GM21515 (cell line): ENCODE results near the gene DTX3L.

Source experiments
- ATAC-seq: cut with Tn5 transposase; IDR thresholded peaks from one replicate; pipeline ENCODE4 v1.9.1; 2021; ENCODE audit not compliant: unreplicated experiment

DTX3L gene

DNA sequence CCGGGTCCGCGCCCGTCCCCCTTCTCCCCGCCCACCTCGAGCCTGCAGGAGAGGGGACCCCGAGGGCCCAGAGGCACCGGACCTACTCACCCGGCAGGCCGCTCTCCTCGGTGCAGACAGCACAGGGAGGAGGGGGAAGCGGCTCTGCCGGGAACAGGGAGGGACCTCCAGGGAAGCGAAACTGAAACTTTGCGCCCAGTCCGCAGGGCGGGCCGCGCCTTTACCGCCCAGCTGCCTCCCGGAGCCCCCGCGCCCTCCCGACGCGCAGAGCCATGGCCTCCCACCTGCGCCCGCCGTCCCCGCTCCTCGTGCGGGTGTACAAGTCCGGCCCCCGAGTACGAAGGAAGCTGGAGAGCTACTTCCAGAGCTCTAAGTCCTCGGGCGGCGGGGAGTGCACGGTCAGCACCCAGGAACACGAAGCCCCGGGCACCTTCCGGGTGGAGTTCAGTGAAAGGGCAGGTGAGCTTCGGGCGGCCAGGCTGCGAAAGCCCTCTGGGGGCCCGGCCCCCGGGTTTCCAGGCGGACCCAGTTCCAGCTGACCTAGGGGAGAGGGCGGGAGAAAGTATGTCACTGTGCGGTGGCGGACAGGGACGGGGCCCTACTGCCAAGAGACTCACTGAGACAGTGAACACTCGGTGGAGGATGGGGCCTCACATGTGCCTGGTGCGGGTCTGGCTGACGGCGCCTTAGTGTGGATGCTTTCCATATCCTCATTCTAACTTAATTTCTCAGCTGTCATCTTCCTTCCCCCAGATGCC is at the start of gene DTX3L, which contains the start of gene PARP9:
Gene DTX3L (plus strand): TSS at position 184 of the 758 bp plus-strand sequence. CDS start 89 bp downstream, at position 273.
Gene PARP9 (minus strand): TSS at position 146 of the 758 bp plus-strand sequence. CDS start 4,680 bp downstream, outside the sequence.
- peak; percentile 71 for ATAC-seq

DNA sequence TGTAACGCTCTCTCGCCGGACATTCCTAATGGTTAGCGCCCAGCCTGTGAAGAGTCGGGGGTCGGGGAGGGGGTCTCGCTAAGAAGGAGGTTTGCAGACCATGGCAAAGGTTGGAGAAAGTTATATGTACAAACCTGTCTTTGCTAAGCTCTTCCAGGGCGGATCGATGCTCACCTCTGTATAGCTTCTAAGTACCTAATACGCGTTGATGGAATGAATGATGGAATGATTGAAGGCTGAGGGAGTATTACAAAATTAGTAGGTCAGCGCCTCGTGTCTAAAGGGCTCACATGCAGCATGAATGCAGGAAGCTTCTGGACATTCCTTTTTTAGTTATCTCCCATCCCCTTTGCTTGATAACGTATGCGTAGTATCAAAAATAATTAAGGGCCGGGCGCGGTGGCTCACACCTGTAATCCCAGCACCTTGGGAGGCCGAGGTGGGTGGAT is 49.1 kb upstream of the DTX3L start:
- no peak for ATAC-seq

- no peak for ATAC-seq
Observed at GRCh38 chr3:122515870-122516269, 48.3 kb upstream of the DTX3L start.

- ATAC-seq: no peak
Observed at GRCh38 chr3:122516846-122517360, 47.2 kb upstream of the DTX3L start.

- ATAC-seq: no peak
Observed at GRCh38 chr3:122519693-122520092, 44.4 kb upstream of the DTX3L start.

DNA sequence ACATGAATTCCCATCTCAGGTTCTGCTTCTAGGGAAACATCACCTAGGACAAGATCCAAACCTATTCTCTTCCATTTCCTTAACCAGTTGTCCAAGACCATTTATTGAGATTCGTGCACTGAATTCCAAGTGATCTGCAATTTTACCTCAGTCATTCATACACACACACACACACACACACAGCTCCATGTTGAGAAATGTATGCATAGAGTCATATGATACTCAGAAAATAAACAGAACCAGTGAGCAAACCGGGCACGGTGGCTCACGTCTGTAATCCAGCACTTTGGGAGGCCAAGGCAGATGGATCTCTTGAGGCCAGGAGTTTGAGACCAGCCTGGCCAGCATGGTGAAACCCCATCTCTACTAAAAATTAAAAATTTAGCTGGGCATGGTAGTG is 43.3 kb upstream of the DTX3L start:
- no peak for ATAC-seq

- ATAC-seq: no peak
Observed at GRCh38 chr3:122523317-122523716, 40.8 kb upstream of the DTX3L start.

DNA sequence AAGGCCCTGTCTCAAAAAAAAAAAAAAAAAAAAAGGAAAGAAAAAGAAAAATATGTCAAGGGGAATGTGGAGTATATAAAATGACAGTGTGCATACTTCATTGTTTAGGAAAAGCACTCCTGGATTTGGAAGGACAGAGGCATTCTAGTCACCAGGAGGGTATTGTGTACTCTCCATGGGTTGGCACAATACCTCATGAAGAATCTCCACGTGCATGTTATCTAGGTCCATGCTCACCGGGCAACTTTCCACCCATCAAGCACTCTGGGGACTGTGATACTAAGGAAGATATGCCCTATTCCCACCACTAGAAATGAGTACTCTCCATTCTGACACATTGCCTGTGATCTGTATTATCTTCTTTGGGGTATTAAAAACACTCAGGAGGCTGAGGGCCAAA is 34.0 kb upstream of the DTX3L start:
- no peak for ATAC-seq

DNA sequence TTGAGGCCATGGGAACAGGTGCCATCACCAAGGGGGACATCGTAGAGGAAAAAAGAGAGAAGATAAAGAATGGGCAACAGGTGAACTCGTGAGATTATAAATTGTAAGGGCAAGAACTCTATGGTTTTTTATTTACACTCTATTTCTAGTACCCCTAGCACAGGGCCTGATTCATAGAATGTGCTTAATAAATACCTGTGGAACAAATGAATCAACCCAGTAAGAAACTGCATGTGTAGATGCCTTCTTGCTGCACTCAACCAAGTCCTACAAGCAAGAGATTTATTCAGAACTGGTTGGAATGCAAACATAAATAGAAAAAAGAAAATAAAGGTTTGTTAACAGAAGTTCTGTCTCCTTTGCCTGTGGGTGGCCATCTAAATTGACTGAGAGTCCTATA is 30.7 kb upstream of the DTX3L start:
- ATAC-seq: no peak

DNA sequence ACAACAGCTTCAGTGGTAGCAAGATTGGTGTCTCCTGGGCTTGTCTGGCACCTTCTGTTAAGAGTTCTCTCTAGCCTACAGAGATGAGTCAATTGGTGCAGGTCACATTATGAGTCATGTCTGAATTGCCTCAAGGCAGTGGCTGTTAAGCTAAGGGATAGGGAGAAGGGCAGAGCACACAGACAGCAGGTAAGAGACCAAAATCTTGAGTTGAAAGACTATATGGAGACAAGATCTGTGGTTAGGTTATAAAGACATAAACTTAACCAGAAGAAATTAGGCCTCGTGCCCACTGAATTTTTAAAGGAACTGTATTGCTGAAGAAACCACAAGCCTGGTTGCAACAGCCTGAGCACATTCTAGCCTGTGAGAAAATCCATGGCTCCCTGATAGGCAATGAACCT is 30.2 kb upstream of the DTX3L start:
- peak; percentile 98 for ATAC-seq

- no peak for ATAC-seq
Observed at GRCh38 chr3:122535964-122536631, 28.0 kb upstream of the DTX3L start.

DNA sequence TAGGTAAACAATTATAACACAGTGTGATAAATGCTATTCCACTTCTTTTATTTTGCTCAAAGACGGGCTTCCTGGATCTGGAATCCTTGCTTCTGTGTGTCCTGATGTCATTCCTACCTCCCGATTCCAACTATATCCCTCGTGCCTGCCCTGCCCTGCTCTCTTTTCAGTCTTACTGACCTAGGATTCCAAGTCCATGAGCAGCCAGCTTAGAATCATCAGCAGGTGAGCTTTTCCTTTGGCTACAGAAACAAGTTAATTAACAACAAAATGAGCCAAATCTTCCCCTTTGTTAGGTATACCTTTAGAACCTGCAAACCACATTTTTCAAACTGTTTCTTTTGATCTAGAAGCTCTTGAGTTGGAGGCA is 27.5 kb upstream of the DTX3L start:
- ATAC-seq: no peak

DNA sequence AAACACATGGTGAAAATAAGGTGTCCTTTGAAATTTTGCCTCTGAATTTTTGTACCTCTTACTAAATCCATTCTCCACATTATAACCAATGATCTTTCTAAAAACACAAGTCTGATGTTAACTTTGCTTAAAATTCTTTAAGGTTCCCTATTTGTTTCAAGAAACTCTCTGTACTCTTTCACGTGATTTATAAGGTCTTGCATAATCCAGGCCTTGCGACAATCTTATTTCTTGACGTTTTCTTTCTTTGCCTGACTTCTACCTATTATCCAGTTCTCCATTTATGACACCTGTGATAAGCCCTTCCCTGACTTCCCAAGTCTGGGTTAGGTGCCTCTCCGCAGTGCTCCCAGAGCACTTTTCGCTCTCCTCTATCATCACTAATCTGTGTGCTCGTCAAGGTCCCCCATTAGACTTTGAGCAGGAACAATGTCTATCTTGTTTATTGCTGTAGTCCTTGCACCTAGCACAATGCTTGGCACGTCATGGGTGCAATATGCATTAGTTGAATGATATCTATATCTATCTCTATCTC is 25.1 kb upstream of the DTX3L start:
- no peak for ATAC-seq

- ATAC-seq: no peak
Observed at GRCh38 chr3:122546151-122546550, 18.0 kb upstream of the DTX3L start.

DNA sequence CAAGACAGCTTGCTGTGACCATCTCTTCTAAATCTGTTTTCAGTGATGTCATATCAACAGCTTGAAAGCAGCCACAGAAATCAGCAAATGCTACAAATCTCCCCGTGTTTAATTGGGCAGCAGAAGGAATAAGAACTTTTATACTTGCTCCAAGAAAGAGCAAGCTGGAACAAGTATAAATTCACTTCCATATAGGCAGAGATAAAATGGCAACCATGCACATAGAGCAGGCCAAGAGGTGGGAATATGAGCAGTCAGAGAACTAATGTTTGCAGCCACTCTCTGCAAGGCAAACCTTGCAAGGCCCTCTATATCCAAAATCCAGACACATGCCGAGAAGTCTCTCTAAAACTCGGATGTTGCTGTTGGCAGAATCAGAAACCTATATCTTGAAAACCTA is 16.1 kb upstream of the DTX3L start:
- ATAC-seq: no peak

DNA sequence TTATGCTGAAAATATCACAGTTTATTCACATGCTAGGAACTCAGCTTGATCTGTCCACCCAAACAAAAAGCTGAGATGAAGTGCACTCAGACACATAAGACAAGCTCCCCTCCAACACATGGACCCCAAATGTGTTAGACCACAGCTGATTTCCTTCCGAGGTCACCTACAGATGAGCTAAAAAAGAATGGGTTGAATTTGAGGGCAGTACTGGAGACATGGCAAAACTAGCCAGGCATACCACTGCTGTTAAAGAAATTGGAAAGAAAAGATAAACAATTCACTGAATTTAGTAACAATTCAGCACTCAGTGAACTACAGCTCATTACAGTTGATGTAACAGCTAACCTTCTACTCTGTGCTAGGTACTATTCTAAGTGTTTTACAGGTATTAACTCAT is 15.5 kb upstream of the DTX3L start:
- ATAC-seq: no peak

DNA sequence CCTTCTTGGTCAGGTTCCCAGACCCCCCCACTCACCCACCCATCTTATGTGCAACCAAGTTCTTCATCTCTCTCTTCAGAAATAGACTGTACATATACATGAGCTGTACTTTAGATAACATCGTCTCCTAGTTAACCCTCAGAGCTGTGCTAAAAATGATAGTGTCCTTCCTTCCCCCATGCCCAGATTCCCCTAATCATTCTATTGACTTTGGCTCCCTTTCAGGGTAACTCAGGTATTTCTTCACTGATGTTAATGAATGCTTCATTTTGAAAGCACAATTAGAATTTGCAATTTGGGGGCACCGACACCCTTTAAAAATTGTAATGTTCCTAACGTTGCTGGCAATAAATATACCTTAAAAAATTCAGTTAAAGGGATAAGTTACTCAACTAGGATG is 11.0 kb upstream of the DTX3L start:
- no peak for ATAC-seq

- no peak for ATAC-seq
Observed at GRCh38 chr3:122555275-122556071, 8.7 kb upstream of the DTX3L start.

DNA sequence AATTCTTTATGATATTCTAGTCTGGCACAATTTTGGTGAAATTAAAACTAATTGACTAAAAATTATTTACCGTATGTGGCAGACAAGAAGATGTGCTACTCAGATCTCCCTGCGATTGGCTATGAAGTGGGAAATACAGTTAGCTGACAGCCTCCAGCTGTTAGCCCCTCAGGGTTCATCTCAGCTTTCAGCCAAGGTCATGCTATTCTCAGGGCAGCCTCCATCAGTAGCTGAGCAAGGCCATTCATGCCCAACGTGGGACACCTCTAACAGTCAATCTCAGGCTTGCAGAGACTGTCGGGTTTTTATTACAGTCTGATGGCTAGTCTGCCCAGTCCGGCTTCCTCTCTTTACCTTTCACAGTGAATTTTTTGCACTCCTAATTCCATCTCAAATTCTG is 6.8 kb upstream of the DTX3L start:
- no peak for ATAC-seq

DNA sequence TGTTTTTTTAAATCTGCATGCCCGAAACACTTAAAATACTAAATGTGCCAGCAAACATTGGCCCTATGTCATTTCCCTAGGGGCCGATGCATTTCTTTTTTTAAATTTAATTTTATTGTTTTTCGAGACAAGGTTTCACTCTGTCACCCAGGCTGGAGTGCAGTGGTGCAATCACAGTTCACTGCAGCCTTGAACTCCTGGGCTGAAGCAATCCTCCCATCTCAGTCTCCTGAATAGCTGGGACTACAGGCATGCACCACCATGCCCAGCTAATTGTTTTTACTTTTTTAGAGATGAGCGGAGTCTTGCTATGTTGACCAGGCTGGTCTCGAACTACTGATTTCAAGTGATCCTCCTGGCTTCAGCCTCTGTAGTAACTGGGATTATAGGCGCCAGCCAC is 5.5 kb upstream of the DTX3L start:
- ATAC-seq: no peak

DNA sequence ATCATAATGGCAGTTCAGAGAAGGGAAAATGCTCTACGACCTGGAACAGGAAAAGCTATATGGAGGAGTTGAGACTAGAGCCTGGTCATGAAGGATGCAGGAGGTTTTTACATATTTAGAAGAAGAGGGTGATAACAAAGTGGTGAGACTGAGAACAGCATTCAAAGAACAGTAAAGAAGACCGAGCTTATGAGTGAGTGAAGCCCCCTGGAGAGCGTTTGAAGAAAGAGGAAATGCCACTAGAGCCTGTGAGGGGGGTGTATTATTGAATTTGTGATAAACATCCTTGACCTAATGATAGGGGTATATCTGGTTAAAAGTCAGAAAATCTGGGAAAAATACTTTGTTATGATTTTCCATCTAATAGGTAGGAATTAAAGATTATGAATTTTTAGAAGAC is 4.2 kb upstream of the DTX3L start:
- ATAC-seq: no peak
